Measurements from ENCODE around the gene ITLN2.
"Not testable (repeated sequence)": the region's sequence is repeated elsewhere in the genome, so short reads cannot be mapped to it uniquely, and the experiment has no call there.

ITLN2 gene

GRCh38 chr1:160935527-160936258 lies 18.9 kb downstream of the ITLN2 start:
- H3K27ac ChIP-seq (ENCODE audit: low read depth, low read length) = no peak overlapping the region
- H3K36me3 ChIP-seq (ENCODE audit: insufficient read depth, low read length) = no peaks in the 10 kb centered on the region
- H2AFZ ChIP-seq (ENCODE audit: low read length, unreplicated experiment) = no peak overlapping the region
- peaks cover 11% of the 10 kb centered on the region; the same call in 1 of the 2 replicates for H3K27me3 ChIP-seq (ENCODE audit: insufficient read depth, low read length)
- H3K4me1 ChIP-seq (ENCODE audit: control insufficient read depth, insufficient read depth, low read length, unreplicated experiment) = no peaks in the 10 kb centered on the region
- H3K79me2 ChIP-seq (ENCODE audit: control insufficient read depth, insufficient read depth, low read length, unreplicated experiment) = no peaks in the 10 kb centered on the region
- H3K4me3 ChIP-seq (ENCODE audit: low read depth, low read length) = no peak overlapping the region

GRCh38 chr1:160933305-160933704 lies 21.3 kb downstream of the ITLN2 start:
- not testable (repeated sequence) for H3K36me3 ChIP-seq (ENCODE audit: insufficient read depth, low read length); H3K4me1 ChIP-seq (ENCODE audit: control insufficient read depth, insufficient read depth, low read length, unreplicated experiment); H3K4me3 ChIP-seq (ENCODE audit: low read depth, low read length); H2AFZ ChIP-seq (ENCODE audit: low read length, unreplicated experiment); H3K79me2 ChIP-seq (ENCODE audit: control insufficient read depth, insufficient read depth, low read length, unreplicated experiment); H3K27ac ChIP-seq (ENCODE audit: low read depth, low read length)
- H3K27me3 ChIP-seq (ENCODE audit: insufficient read depth, low read length) = peaks cover 17% of the 10 kb centered on the region; the same call in 1 of the 2 replicates

- no peaks in the 10 kb centered on the region for H3K79me2 ChIP-seq (ENCODE audit: control insufficient read depth, insufficient read depth, low read length, unreplicated experiment)
These were observed 28.9 kb downstream of the ITLN2 start for GRCh38 chr1:160925652-160926244.

GRCh38 chr1:160924791-160925651 lies 29.6 kb downstream of the ITLN2 start:
- H2AFZ ChIP-seq (ENCODE audit: low read length, unreplicated experiment) = no peak overlapping the region
- no peaks in the 10 kb centered on the region for H3K4me1 ChIP-seq (ENCODE audit: control insufficient read depth, insufficient read depth, low read length, unreplicated experiment)
- no peak overlapping the region for H3K4me3 ChIP-seq (ENCODE audit: low read depth, low read length)
- H3K27me3 ChIP-seq (ENCODE audit: insufficient read depth, low read length) = 0 out of 2 replicates have a peak, but pooled peaks cover 4% of the 10 kb centered on the region
- no peaks in the 10 kb centered on the region for H3K79me2 ChIP-seq (ENCODE audit: control insufficient read depth, insufficient read depth, low read length, unreplicated experiment)
- no peaks in the 10 kb centered on the region for H3K36me3 ChIP-seq (ENCODE audit: insufficient read depth, low read length)
- no peak overlapping the region for H3K27ac ChIP-seq (ENCODE audit: low read depth, low read length)

More at GRCh38 chr1:160925652-160926244, 28.9 kb downstream of the ITLN2 start:
- H2AFZ ChIP-seq (ENCODE audit: low read length, unreplicated experiment) = no peak overlapping the region
- H3K4me1 ChIP-seq (ENCODE audit: control insufficient read depth, insufficient read depth, low read length, unreplicated experiment) = no peaks in the 10 kb centered on the region
- no peaks in the 10 kb centered on the region for H3K36me3 ChIP-seq (ENCODE audit: insufficient read depth, low read length)
- H3K27ac ChIP-seq (ENCODE audit: low read depth, low read length) = no peak overlapping the region
- H3K27me3 ChIP-seq (ENCODE audit: insufficient read depth, low read length) = peaks cover 7% of the 10 kb centered on the region; the same call in 1 of the 2 replicates
- no peak overlapping the region for H3K4me3 ChIP-seq (ENCODE audit: low read depth, low read length)

- Histone ChIP-seq H3K27ac (ENCODE audit: low read depth, low read length) (no peak overlapping the region), H3K27me3 (ENCODE audit: insufficient read depth, low read length) (peaks cover 3% of the 10 kb centered on the region; the same call in 1 of the 2 replicates)
These were observed 37.9 kb downstream of the ITLN2 start for GRCh38 chr1:160916666-160917065.

GRCh38 chr1:160913229-160913628 lies 41.4 kb downstream of the ITLN2 start:
- H3K36me3 ChIP-seq (ENCODE audit: insufficient read depth, low read length); H3K4me3 ChIP-seq (ENCODE audit: low read depth, low read length); H3K27ac ChIP-seq (ENCODE audit: low read depth, low read length); H3K27me3 ChIP-seq (ENCODE audit: insufficient read depth, low read length); H3K79me2 ChIP-seq (ENCODE audit: control insufficient read depth, insufficient read depth, low read length, unreplicated experiment); H3K4me1 ChIP-seq (ENCODE audit: control insufficient read depth, insufficient read depth, low read length, unreplicated experiment); H2AFZ ChIP-seq (ENCODE audit: low read length, unreplicated experiment): not testable (repeated sequence)

More at GRCh38 chr1:160916666-160917065, 37.9 kb downstream of the ITLN2 start:
- Histone ChIP-seq H2AFZ (ENCODE audit: low read length, unreplicated experiment) (no peak overlapping the region), H3K4me1 (ENCODE audit: control insufficient read depth, insufficient read depth, low read length, unreplicated experiment) (no peaks in the 10 kb centered on the region), H3K79me2 (ENCODE audit: control insufficient read depth, insufficient read depth, low read length, unreplicated experiment) (no peaks in the 10 kb centered on the region), H3K4me3 (ENCODE audit: low read depth, low read length) (no peak overlapping the region), H3K36me3 (ENCODE audit: insufficient read depth, low read length) (no peaks in the 10 kb centered on the region)

- Histone ChIP-seq H3K36me3 (ENCODE audit: insufficient read depth, low read length) (no peaks in the 10 kb centered on the region), H3K79me2 (ENCODE audit: control insufficient read depth, insufficient read depth, low read length, unreplicated experiment) (no peaks in the 10 kb centered on the region), H3K4me3 (ENCODE audit: low read depth, low read length) (peak overlapping the region; percentile 12; the same call in 1 of the 2 replicates), H3K4me1 (ENCODE audit: control insufficient read depth, insufficient read depth, low read length, unreplicated experiment) (no peaks in the 10 kb centered on the region), H2AFZ (ENCODE audit: low read length, unreplicated experiment) (no peak overlapping the region), H3K27ac (ENCODE audit: low read depth, low read length) (no peak overlapping the region), H3K27me3 (ENCODE audit: insufficient read depth, low read length) (peaks cover 13% of the 10 kb centered on the region)
These were observed 42.7 kb downstream of the ITLN2 start for GRCh38 chr1:160911925-160912324.

- Histone ChIP-seq H3K79me2 (ENCODE audit: control insufficient read depth, insufficient read depth, low read length, unreplicated experiment) (no peaks in the 10 kb centered on the region), H3K36me3 (ENCODE audit: insufficient read depth, low read length) (no peaks in the 10 kb centered on the region), H3K27ac (ENCODE audit: low read depth, low read length) (no peak overlapping the region), H2AFZ (ENCODE audit: low read length, unreplicated experiment) (no peak overlapping the region), H3K4me1 (ENCODE audit: control insufficient read depth, insufficient read depth, low read length, unreplicated experiment) (no peaks in the 10 kb centered on the region), H3K4me3 (ENCODE audit: low read depth, low read length) (peak overlapping the region; percentile 12; the same call in 1 of the 2 replicates), H3K27me3 (ENCODE audit: insufficient read depth, low read length) (peaks cover 17% of the 10 kb centered on the region)
These were observed 43.2 kb downstream of the ITLN2 start for GRCh38 chr1:160911441-160911840.

- peaks cover 17% of the 10 kb centered on the region for H3K27me3 ChIP-seq (ENCODE audit: insufficient read depth, low read length)
These were observed 44.3 kb downstream of the ITLN2 start for GRCh38 chr1:160910170-160910750.

GRCh38 chr1:160907976-160908375 lies 46.6 kb downstream of the ITLN2 start:
- no peaks in the 10 kb centered on the region for H3K4me1 ChIP-seq (ENCODE audit: control insufficient read depth, insufficient read depth, low read length, unreplicated experiment)
- H3K4me3 ChIP-seq (ENCODE audit: low read depth, low read length) = no peak overlapping the region
- H3K79me2 ChIP-seq (ENCODE audit: control insufficient read depth, insufficient read depth, low read length, unreplicated experiment) = no peaks in the 10 kb centered on the region
- no peaks in the 10 kb centered on the region for H3K36me3 ChIP-seq (ENCODE audit: insufficient read depth, low read length)
- H3K27ac ChIP-seq (ENCODE audit: low read depth, low read length) = no peak overlapping the region
- H3K27me3 ChIP-seq (ENCODE audit: insufficient read depth, low read length) = peaks cover 22% of the 10 kb centered on the region
- H2AFZ ChIP-seq (ENCODE audit: low read length, unreplicated experiment) = no peak overlapping the region

More at GRCh38 chr1:160910170-160910750, 44.3 kb downstream of the ITLN2 start:
- H3K79me2 ChIP-seq (ENCODE audit: control insufficient read depth, insufficient read depth, low read length, unreplicated experiment) = no peaks in the 10 kb centered on the region
- H3K36me3 ChIP-seq (ENCODE audit: insufficient read depth, low read length) = no peaks in the 10 kb centered on the region
- H2AFZ ChIP-seq (ENCODE audit: low read length, unreplicated experiment) = no peak overlapping the region
- no peak overlapping the region for H3K4me3 ChIP-seq (ENCODE audit: low read depth, low read length)
- H3K27ac ChIP-seq (ENCODE audit: low read depth, low read length) = no peak overlapping the region
- H3K4me1 ChIP-seq (ENCODE audit: control insufficient read depth, insufficient read depth, low read length, unreplicated experiment) = no peaks in the 10 kb centered on the region

All from ACC112 (cell line).